SU-DHL-6 (cell line): ENCODE measurements around the gene CEP192.

Source experiments
- H2AFZ ChIP-seq: fragments of 200-600 bp; sonication (generic); 2 replicates; pipeline ENCODE4 v1.6.1; 2014; ENCODE audit warnings: low read depth, mild to moderate bottlenecking, moderate library complexity, mixed read lengths, antibody characterized with exemption, low read length; ENCODE audit not compliant: severe bottlenecking
- H3F3A ChIP-seq: fragments of 200-600 bp; shearing (Covaris generic); 2 replicates; pipeline ENCODE4 v1.6.0; 2016; ENCODE audit warnings: antibody characterized with exemption, mild to moderate bottlenecking; ENCODE audit not compliant: insufficient read depth
- H3K27ac ChIP-seq: fragments of 200-600 bp; sonication (generic); 2 replicates; pipeline ENCODE4 v1.5.1; 2016; ENCODE audit warnings: low read depth, mild to moderate bottlenecking, low read length, moderate library complexity, mixed read lengths
- H3K27me3 ChIP-seq: fragments of 200-600 bp; sonication (generic), shearing (Covaris generic); 2 replicates; pipeline ENCODE4 v1.6.0; 2014; ENCODE audit warnings: mild to moderate bottlenecking, low read length
- H3K36me3 ChIP-seq: fragments of 200-600 bp; sonication (generic); 2 replicates; pipeline ENCODE4 v1.6.1; 2014; ENCODE audit warnings: mild to moderate bottlenecking, low read length, mixed read lengths
- H3K4me2 ChIP-seq: fragments of 300-600, 200-600 bp; shearing (Covaris generic), sonication (generic); 2 replicates; pipeline ENCODE4 v1.6.0; 2014; ENCODE audit warnings: low read length, low read depth, mild to moderate bottlenecking; ENCODE audit not compliant: poor library complexity, severe bottlenecking
- H3K4me3 ChIP-seq: fragments of 200-600 bp; sonication (generic); 2 replicates; pipeline ENCODE4 v1.5.1; 2014; ENCODE audit warnings: antibody characterized with exemption, low read length, mild to moderate bottlenecking, mixed read lengths; ENCODE audit not compliant: insufficient read depth, poor library complexity, severe bottlenecking
- H3K79me2 ChIP-seq: fragments of 200-600 bp; sonication (generic); 2 replicates; pipeline ENCODE4 v1.6.1; 2014; ENCODE audit warnings: mild to moderate bottlenecking, low read length, moderate library complexity; ENCODE audit not compliant: insufficient read depth
- H3K9ac ChIP-seq: fragments of 200-600 bp; sonication (generic); 2 replicates; pipeline ENCODE4 v1.7.0; 2014; ENCODE audit warnings: mild to moderate bottlenecking, low read length
- H3K9me2 ChIP-seq: fragments of 200-600 bp; sonication (generic); replicated peaks from 2 replicates; pipeline ENCODE4 v1.6.1; 2014; ENCODE audit warnings: low read length; ENCODE audit not compliant: insufficient read depth
- H3K9me3 ChIP-seq: fragments of 200-600 bp; sonication (generic); 2 replicates; pipeline ENCODE4 v1.6.1; 2014; ENCODE audit warnings: low read length, mixed read lengths; ENCODE audit not compliant: insufficient read depth
- H4K20me1 ChIP-seq: fragments of 200-600 bp; sonication (generic); 2 replicates; pipeline ENCODE4 v1.6.1; 2014; ENCODE audit warnings: low read depth, mild to moderate bottlenecking, antibody characterized with exemption, low read length, moderate library complexity, mixed read lengths
- CTCF ChIP-seq: fragments of 200-600 bp; sonication (generic); IDR thresholded peaks from one replicate; pipeline ENCODE4 v1.5.1; 2017; ENCODE audit warnings: antibody characterized with exemption, mild to moderate bottlenecking, low read length, moderate library complexity; ENCODE audit not compliant: insufficient read depth, poor library complexity, severe bottlenecking
- EZH2phosphoT487 ChIP-seq: fragments of 200-600 bp; sonication (generic), shearing (Covaris generic); conservative IDR thresholded peaks from 2 replicates; pipeline ENCODE4 v1.6.1; 2018; ENCODE audit warnings: mild to moderate bottlenecking, antibody characterized with exemption, low read length, moderate library complexity, mixed read lengths

The CEP192 gene

DNA sequence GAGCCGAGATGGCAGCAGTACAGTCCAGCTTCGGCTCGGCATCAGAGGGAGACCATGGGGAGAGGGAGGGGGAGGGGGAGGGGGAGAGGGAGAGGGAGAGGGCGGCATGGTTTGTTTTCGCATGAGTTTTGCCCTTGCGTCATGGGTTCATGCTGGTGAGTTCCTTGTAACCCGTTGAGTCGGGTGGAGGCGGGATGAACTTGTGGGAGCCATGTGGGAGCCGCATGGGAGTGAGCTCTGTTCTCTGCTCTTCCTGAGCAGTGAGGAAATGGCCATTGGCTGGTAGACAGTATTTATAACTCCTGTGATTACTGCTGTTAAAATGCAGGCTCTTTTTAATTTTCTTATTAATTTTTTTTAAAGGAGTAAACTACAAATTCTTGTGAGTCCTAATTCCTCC, 108.0 kb downstream of the CEP192 start:
- Histone ChIP-seq H3K4me3 (no peak overlapping the region), H4K20me1 (no peaks in the 10 kb centered on the region), H3K27me3 (no peaks in the 10 kb centered on the region), H3K4me2 (no peak overlapping the region), H3F3A (no peaks in the 10 kb centered on the region), H3K27ac (no peak overlapping the region), H3K9me2 (no peaks in the 10 kb centered on the region), H3K9ac (no peak overlapping the region), H3K9me3 (no peaks in the 10 kb centered on the region), H3K79me2 (no peaks in the 10 kb centered on the region), H2AFZ (no peak overlapping the region), H3K36me3 (peaks cover 33% of the 10 kb centered on the region; the same call in 1 of the 2 replicates)
- no peak for TF ChIP-seq EZH2phosphoT487
- TF ChIP-seq CTCF, result no peak

DNA sequence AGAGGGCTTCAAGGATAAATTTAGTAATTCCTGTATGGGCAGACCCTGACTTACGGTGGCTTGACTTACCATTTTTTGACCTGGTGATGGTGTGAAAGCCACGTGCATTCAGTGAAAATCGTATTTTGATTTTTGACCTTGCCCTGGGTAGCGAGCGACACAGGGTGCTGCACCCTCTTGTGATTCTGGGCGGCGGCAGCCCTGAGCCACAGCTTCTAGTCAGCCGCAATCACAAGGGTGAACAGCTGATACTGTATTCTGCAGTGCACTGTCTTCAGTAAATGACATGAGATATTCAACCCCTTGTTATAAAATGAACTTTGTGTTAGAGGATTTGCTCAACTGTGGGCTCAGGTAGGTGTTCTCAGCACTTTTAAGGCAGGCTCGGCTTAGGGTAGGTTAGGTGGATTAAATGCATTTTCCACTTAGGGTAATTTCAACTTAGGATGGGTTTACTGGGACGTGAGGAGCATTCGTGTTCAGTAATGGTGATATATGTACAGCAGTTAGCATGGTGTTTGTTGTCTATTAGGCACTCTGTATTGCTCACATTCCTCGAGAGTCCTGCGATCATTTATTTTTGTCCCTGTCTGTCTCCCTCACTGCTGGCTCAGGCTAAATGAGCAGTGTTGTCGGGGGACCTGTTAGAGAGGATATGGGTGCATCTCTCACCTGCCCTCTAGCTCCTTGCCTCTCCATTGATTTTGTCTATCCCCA, 109.9 kb downstream of the CEP192 start:
- peaks cover 47% of the 10 kb centered on the region for H3K36me3 ChIP-seq

DNA sequence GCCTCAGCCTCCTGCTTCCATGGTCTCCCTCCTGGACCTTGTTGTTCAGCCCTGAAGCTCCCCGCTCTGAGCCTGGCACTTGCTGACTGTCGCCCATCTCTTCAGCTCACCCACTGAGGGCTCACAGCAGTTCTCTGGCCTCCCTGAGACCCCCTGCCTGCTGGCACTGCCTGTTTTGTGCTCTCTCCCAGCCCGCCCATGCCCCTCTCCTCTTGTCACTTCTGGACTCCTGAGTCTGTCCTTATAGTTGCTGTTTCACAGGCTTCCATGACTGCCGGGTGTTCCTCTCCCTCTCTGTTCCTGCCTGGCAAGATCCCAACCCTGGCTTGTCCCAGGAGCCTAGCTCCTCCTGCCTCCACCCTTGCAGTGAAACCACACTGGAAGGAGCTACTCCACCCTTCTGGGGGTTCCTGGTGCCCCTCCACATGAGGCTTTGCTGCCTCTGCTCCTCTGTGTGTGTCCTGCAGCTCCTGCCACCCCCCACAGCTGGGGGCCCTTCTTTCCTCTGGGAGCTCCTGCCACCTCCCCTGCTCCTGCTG, 110.6 kb downstream of the CEP192 start:
- Histone ChIP-seq H3K4me2 (no peak overlapping the region), H3K4me3 (no peak overlapping the region), H3K9me2 (no peaks in the 10 kb centered on the region), H3F3A (no peaks in the 10 kb centered on the region), H3K27ac (no peak overlapping the region), H2AFZ (no peak overlapping the region), H3K36me3 (peaks cover 49% of the 10 kb centered on the region), H3K79me2 (no peaks in the 10 kb centered on the region), H4K20me1 (no peaks in the 10 kb centered on the region), H3K9ac (no peak overlapping the region), H3K27me3 (no peaks in the 10 kb centered on the region), H3K9me3 (no peaks in the 10 kb centered on the region)
- TF ChIP-seq CTCF, result no peak
- no peak for TF ChIP-seq EZH2phosphoT487

More for the DNA sequence above, 109.9 kb downstream of the CEP192 start:
- Histone ChIP-seq H3K79me2 (no peaks in the 10 kb centered on the region), H3K9ac (no peak overlapping the region), H3K9me2 (no peaks in the 10 kb centered on the region), H3F3A (no peaks in the 10 kb centered on the region), H3K27ac (no peak overlapping the region), H2AFZ (no peak overlapping the region), H3K9me3 (no peaks in the 10 kb centered on the region), H3K27me3 (no peaks in the 10 kb centered on the region), H4K20me1 (no peaks in the 10 kb centered on the region), H3K4me3 (no peak overlapping the region), H3K4me2 (no peak overlapping the region)
- TF ChIP-seq EZH2phosphoT487 (no peak), CTCF (no peak)
